Activated B cell treated with CpG ODN at 0.5 μM for 24 hours (primary cell): ENCODE results near the gene KCNJ10. TPM values are rescaled to one million over a fixed set of nuclear protein-coding genes. Genes with fewer than 3 reads are reported as not detected.

ENCODE experiments used
- ATAC-seq: fragments of 200-7000 bp; cut with Tn5 transposase; one replicate; pipeline ENCODE4 v1.10.0; 2021; ENCODE audit warnings: low read depth, mild to moderate bottlenecking, moderate library complexity
- CTCF ChIA-PET: fragments of 350-600 bp; sonication (Branson Sonifier 250); formaldehyde crosslinking; loops from one replicate; lab custom pipeline; 2021; ENCODE audit warnings: antibody characterized with exemption; lab: Charles Lee
- POLR2A ChIA-PET: fragments of 350-600 bp; sonication (Branson Sonifier 250); formaldehyde crosslinking; loops from one replicate; lab custom pipeline; 2021; ENCODE audit warnings: antibody characterized with exemption; lab: Charles Lee
- DNase-seq: peaks from one replicate; pipeline ENCODE4 v3.0.0; 2022
- H3K27ac Mint-ChIP-seq: one replicate; pipeline ENCODE4 v1.8.0; 2020; ENCODE audit warnings: mixed read lengths
- H3K27me3 Mint-ChIP-seq: one replicate; pipeline ENCODE4 v1.8.0; 2021; ENCODE audit warnings: mixed read lengths
- H3K36me3 Mint-ChIP-seq: one replicate; pipeline ENCODE4 v1.8.0; 2021; ENCODE audit warnings: low read depth, mixed read lengths
- H3K4me1 Mint-ChIP-seq: one replicate; pipeline ENCODE4 v1.8.0; 2021; ENCODE audit warnings: mixed read lengths
- H3K4me3 Mint-ChIP-seq: one replicate; pipeline ENCODE4 v1.8.0; 2020; ENCODE audit warnings: mild to moderate bottlenecking, mixed read lengths
- H3K9me3 Mint-ChIP-seq: one replicate; pipeline ENCODE4 v1.8.0; 2020; ENCODE audit warnings: mixed read lengths
- intact Hi-C: fragments of 100-400 bp; cut with micrococcal nuclease; formaldehyde crosslinking; loops from one replicate; pipeline ENCODE4 v1.15.1; 2024
- total RNA-seq: library from RNA; stranded (reverse); gene quantifications from 2 replicates; pipeline ENCODE4 v1.2.3, GENCODE V29; 2022
- TF ChIP-seq, protein P1 (sequence below): fragments of 200-600 bp; IDR thresholded peaks from one replicate; pipeline ENCODE4 v1.8.0; 2022; ENCODE audit warnings: antibody characterized with exemption, mild to moderate bottlenecking

Gene KCNJ10
- total RNA-seq, 1 donor from 2014 or later = not detected

GRCh38 chr1:160011781-160012180 is 58.2 kb downstream of the KCNJ10 start:
- ChIA-PET CTCF (no interaction called here), POLR2A (no interaction called here)
- Mint-ChIP-seq H3K4me1 (no peaks in the 10 kb centered on the region), H3K27ac (no peak overlapping the region), H3K27me3 (peaks cover 16% of the 10 kb centered on the region), H3K4me3 (no peak overlapping the region), H3K36me3 (no peaks in the 10 kb centered on the region), H3K9me3 (no peaks in the 10 kb centered on the region)
- ATAC-seq (no peak), DNase-seq (no peak)
- TF ChIP-seq, protein P1, sequence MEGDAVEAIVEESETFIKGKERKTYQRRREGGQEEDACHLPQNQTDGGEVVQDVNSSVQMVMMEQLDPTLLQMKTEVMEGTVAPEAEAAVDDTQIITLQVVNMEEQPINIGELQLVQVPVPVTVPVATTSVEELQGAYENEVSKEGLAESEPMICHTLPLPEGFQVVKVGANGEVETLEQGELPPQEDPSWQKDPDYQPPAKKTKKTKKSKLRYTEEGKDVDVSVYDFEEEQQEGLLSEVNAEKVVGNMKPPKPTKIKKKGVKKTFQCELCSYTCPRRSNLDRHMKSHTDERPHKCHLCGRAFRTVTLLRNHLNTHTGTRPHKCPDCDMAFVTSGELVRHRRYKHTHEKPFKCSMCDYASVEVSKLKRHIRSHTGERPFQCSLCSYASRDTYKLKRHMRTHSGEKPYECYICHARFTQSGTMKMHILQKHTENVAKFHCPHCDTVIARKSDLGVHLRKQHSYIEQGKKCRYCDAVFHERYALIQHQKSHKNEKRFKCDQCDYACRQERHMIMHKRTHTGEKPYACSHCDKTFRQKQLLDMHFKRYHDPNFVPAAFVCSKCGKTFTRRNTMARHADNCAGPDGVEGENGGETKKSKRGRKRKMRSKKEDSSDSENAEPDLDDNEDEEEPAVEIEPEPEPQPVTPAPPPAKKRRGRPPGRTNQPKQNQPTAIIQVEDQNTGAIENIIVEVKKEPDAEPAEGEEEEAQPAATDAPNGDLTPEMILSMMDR = no peak
- intact Hi-C loops = no loop called here

DNA sequence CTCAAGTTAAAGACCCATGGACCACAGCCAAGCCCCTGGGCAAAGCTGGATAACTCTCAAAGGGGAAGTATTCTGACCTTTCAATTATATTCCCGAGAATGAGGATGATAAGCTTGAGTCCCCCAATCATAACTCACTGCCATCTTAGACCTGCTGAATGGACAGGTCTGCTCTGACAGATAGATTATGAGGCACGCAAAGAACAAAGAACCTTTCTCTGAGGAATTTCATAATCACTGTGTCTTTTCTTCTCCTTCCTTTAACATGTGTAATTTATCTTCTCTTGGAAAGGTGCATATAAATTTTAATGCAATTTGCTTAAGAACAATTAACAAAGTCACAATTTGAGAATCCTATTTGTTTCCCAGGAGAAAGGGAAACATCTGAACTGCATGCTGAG is 60.2 kb downstream of the KCNJ10 start:
- Mint-ChIP-seq H3K4me3 (no peak overlapping the region), H3K27ac (no peak overlapping the region), H3K9me3 (no peaks in the 10 kb centered on the region), H3K36me3 (no peaks in the 10 kb centered on the region), H3K27me3 (peaks cover 18% of the 10 kb centered on the region), H3K4me1 (no peaks in the 10 kb centered on the region)
- ATAC-seq (no peak), DNase-seq (no peak)
- ChIA-PET CTCF (interaction anchor here (1.0 to 5.1 kb wide), 2 partner anchors 74 to 210 kb away, joined by 3 to 75 read pairs; partner anchors contain the start of gene FCRL6), POLR2A (no interaction called here)
- TF ChIP-seq, protein P1 = no peak
- intact Hi-C loops = loop anchor here (5.0 kb wide), 1 partner anchor 88 kb away; no protein-coding TSS in a partner anchor

- TF ChIP-seq, protein P1 = no peak
- Mint-ChIP-seq H3K36me3 (no peaks in the 10 kb centered on the region), H3K4me3 (no peak overlapping the region), H3K9me3 (no peaks in the 10 kb centered on the region), H3K4me1 (no peaks in the 10 kb centered on the region), H3K27me3 (peaks cover 18% of the 10 kb centered on the region), H3K27ac (no peak overlapping the region)
- POLR2A ChIA-PET = no interaction called here
- DNase-seq = no peak
- ATAC-seq = no peak
- intact Hi-C loops = loop anchor here (5.0 kb wide), 1 partner anchor 87 kb away; no protein-coding TSS in a partner anchor
- CTCF ChIA-PET = interaction anchor here (1.0 to 5.1 kb wide), 4 partner anchors 74 to 209 kb away, joined by 3 to 75 read pairs (median 26); partner anchors contain the start of gene FCRL6
Measured at GRCh38 chr1:160009081-160009480, 60.9 kb downstream of the KCNJ10 start.

- peaks cover 13% of the 10 kb centered on the region for H3K27me3 Mint-ChIP-seq
- no peak overlapping the region for H3K27ac Mint-ChIP-seq
- no peak for DNase-seq
- H3K36me3 Mint-ChIP-seq = no peaks in the 10 kb centered on the region
- no peaks in the 10 kb centered on the region for H3K4me1 Mint-ChIP-seq
- CTCF ChIA-PET = interaction anchor here (0.6 to 5.1 kb wide), 40 partner anchors 9 to 876 kb away, joined by 3 to 76 read pairs (median 5); partner anchors contain the start of genes DUSP23, FCRL6, KCNJ9 and PIGM
- ATAC-seq = no peak
- TF ChIP-seq, protein P1 = peak; percentile 49
- intact Hi-C loops = loop anchor here (1.0 to 5.0 kb wide), 6 partner anchors 85 to 847 kb away; partner anchors contain the start of gene DUSP23
- POLR2A ChIA-PET = no interaction called here
- H3K9me3 Mint-ChIP-seq = no peaks in the 10 kb centered on the region
- no peak overlapping the region for H3K4me3 Mint-ChIP-seq
Measured at GRCh38 chr1:160007577-160008200, 62.3 kb downstream of the KCNJ10 start.

DNA sequence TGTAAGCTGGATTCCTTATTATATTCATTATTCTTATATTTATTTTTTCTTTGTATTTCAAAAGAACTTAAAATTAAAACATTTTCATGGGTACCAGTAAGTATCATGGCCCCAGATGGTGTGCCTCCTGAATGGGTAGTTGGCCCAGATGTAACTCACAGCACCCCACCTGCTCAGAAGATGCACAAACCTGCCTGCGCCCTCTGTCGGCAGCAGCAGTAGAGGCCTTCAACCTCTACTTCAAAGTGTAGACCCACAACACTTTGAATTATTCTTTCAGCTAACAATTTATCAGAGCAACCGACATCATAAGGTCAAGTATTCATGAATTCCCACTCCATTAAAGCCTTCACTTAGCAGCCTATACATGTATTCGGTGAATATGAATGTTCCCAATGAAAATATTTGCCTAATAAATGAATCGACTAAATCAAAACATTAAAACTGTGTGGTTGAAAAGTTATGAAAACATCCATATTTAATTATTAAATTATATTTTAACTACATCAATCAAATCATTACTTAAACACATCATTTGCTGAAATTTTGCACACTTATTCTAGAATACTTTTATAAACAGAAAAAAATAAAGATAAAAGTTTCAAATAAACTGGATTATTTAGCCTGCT is 63.5 kb downstream of the KCNJ10 start:
- ChIA-PET CTCF (interaction anchor here (0.6 to 5.1 kb wide), 29 partner anchors 8 to 874 kb away, joined by 3 to 76 read pairs (median 5); partner anchors contain the start of genes DUSP23, FCRL6, PIGM and TAGLN2), POLR2A (interaction anchor here (1.1 kb wide), 1 partner anchor 81 kb away, joined by 4 read pairs; the partner anchor contains the start of gene TAGLN2)
- peak; percentile 56 for DNase-seq
- H3K4me3 Mint-ChIP-seq = no peak overlapping the region
- no peaks in the 10 kb centered on the region for H3K9me3 Mint-ChIP-seq
- no peaks in the 10 kb centered on the region for H3K36me3 Mint-ChIP-seq
- H3K4me1 Mint-ChIP-seq = no peaks in the 10 kb centered on the region
- TF ChIP-seq, protein P1 = peak; percentile 33
- H3K27me3 Mint-ChIP-seq = peaks cover 10% of the 10 kb centered on the region
- intact Hi-C loops = loop anchor here (1.0 to 5.0 kb wide), 5 partner anchors 70 to 874 kb away; no protein-coding TSS in a partner anchor
- peak; percentile 83 for ATAC-seq
- H3K27ac Mint-ChIP-seq = no peak overlapping the region
